Adrenal gland (tissue), 12 donors: ENCODE data around the gene SV2C. TPM values are rescaled to one million over a fixed set of nuclear protein-coding genes. Genes with fewer than 3 reads are reported as not detected.
A peak's percentile ranks its signal among the peaks of the same experiment; 100 is the strongest.

Experiments used
- DNase-seq, 7 donors: peaks; one replicate each; pipeline ENCODE4 v3.0.0-alpha.2; 2019 to 2020
- H3K27ac ChIP-seq, 5 donors: fragments of 200-600 bp; sonication (generic) in 4 of 5; 1 replicate in 3 of 5; 2 replicates in 2 of 5; pipeline versions ENCODE4 v1.5.1 to v1.8.0; 2016 to 2020; ENCODE audit warnings: mild to moderate bottlenecking in 1 of 5
- H3K27me3 ChIP-seq: fragments of 200-600 bp; 2 replicates; pipeline ENCODE4 v1.8.0; 2021
- H3K36me3 ChIP-seq, 2 donors: fragments of 200-600 bp; replicated peaks in 1 of 2; 1 replicate in 1 of 2; 2 replicates in 1 of 2; pipeline versions ENCODE4 v1.5.1 to v1.8.0; 2018 to 2022
- H3K4me1 ChIP-seq, 2 donors: fragments of 200-600 bp; replicated peaks in 1 of 2; 1 replicate in 1 of 2; 2 replicates in 1 of 2; pipeline versions ENCODE4 v1.5.1 to v1.8.0; 2018 to 2021
- H3K4me3 ChIP-seq, 4 donors: fragments of 200-600 bp; sonication (generic) in 3 of 4; one replicate each; pipeline ENCODE4 v1.5.1; 2016 to 2018
- H3K9me3 ChIP-seq, 3 donors: fragments of 200-600 bp; sonication (generic) in 1 of 3; replicated peaks in 1 of 3; 1 replicate in 2 of 3; 2 replicates in 1 of 3; pipeline versions ENCODE4 v1.5.1 to v1.8.0; 2016 to 2021
- POLR2A ChIP-seq, 2 donors: fragments of 450-650 bp; IDR thresholded peaks; one replicate each; pipeline ENCODE4 v1.6.1; 2017; ENCODE audit warnings: antibody characterized with exemption in 2 of 2, mild to moderate bottlenecking in 2 of 2, moderate library complexity in 1 of 2
- WGBS, 4 donors: extraction: QIAGEN DNeasy Blood & Tissue Kit in 2 of 4; methylation state at CpG; one replicate each; pipeline versions ENCODE4 v1.1.5 to v1.1.7; 2013 to 2017; 5-methylcytosine and 5-hydroxymethylcytosine counted together
- intact Hi-C, 2 donors: fragments of 100-400 bp; cut with DNase I; formaldehyde crosslinking; loops; one replicate each; pipeline versions ENCODE4 v1.14.1 to v1.15.0; 2022 to 2023
- polyA plus RNA-seq, 3 donors: library from polyadenylated mRNA; stranded (reverse); fragments of 200-250 nt in 2 of 3; fragments of 350-450 nt in 1 of 3; fragmentation: Illumina TruSeq in 1 of 3; extraction: RNeasy Lipid Tissue Mini Kit (QIAGEN cat#74804) in 1 of 3; gene quantifications; one replicate each; pipeline ENCODE4 v1.2.3, GENCODE V29; 2013 to 2014
- total RNA-seq, 9 donors: library from RNA; depleted of rRNA in 4 of 9; stranded (reverse); fragments of >200 nt in 4 of 9; fragments of 120-200 nt in 1 of 9; fragmentation: NEBNext Ultra II Directional in 1 of 9; extraction: Animal tissue kit (Norgen Biotek cat#: 25700) in 1 of 9; gene quantifications; one replicate each; pipeline versions ENCODE4 v1.1.0 to v1.2.4, GENCODE V29; 2013 to 2023
- TF ChIP-seq, protein P1 (sequence below), 6 experiments: fragments of 450-650 bp in 4 of 6; fragments of 200-600 bp in 2 of 6; sonication (generic) in 1 of 6; IDR thresholded peaks; 1 replicate in 5 of 6; 2 replicates in 1 of 6; pipeline versions ENCODE4 v1.5.1 to v1.8.0; 2016 to 2021; ENCODE audit warnings: antibody characterized with exemption in 6 of 6, mild to moderate bottlenecking in 2 of 6, moderate library complexity in 1 of 6
- donor health status: healthy with polysubstance abuse.
- donor health status: Bipolar disorder and iron deficiency.
- donor health status: DM: yes; HTN: yes; CAD: no.
- donor health status: DM: no; HTN: no; CAD: no.
- donor health status: DM: no; HTN: no; CAD: no.
- donor health status: DM: yes; HTN: yes; CAD: no.

Gene SV2C
- total and polyA plus RNA-seq, 12 donors: under 0.01 to 0.96 (median 0.19) TPM; not detected in 1

DNA sequence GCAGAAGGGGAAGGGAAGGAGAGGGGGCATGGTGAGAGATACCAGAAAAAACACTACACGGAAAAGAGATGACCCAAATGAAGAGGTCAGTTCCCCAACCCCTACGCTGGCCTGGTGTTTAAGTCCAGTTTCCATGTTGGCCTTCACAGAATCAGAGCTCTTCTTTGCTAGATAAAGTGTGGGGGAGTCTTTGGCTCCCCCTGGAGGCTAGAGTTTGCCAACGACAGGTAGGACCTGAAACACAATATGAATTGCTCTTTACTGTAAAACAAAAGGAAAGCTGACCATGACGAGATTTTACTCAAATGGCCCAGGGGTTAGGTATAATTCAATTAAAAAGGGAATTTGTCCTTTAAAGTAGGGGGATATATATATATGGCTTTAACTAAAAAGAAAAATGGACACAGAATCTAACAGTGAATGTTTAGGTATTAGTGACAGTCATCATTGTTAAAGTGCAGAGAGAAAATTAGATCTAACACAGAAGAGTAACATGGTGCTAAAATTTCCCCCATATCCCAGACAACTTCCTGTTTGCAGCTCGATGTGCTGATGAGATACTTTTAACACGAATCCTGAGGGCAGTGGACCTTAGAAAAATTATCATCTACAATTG is 92.0 kb downstream of the SV2C start:
- Histone ChIP-seq H3K36me3 (no peaks in the 10 kb centered on the region), H3K27me3 (no peaks in the 10 kb centered on the region), H3K27ac (no peak overlapping the region), H3K9me3 (no peaks in the 10 kb centered on the region), H3K4me3 (no peak overlapping the region), H3K4me1 (peaks cover 0 to 5% of the 10 kb centered on the region in 2 donors)
- intact Hi-C loops: no loop called here
- WGBS, 4 donors: 16 to 29% (median 22%) methylated on average over 6 of the region's 6 CpGs
- peak; percentile 47 to 89 (median 66) for DNase-seq
- no peak for TF ChIP-seq POLR2A (IDR thresholded peaks at IDR 0.05)
- TF ChIP-seq, protein P1, sequence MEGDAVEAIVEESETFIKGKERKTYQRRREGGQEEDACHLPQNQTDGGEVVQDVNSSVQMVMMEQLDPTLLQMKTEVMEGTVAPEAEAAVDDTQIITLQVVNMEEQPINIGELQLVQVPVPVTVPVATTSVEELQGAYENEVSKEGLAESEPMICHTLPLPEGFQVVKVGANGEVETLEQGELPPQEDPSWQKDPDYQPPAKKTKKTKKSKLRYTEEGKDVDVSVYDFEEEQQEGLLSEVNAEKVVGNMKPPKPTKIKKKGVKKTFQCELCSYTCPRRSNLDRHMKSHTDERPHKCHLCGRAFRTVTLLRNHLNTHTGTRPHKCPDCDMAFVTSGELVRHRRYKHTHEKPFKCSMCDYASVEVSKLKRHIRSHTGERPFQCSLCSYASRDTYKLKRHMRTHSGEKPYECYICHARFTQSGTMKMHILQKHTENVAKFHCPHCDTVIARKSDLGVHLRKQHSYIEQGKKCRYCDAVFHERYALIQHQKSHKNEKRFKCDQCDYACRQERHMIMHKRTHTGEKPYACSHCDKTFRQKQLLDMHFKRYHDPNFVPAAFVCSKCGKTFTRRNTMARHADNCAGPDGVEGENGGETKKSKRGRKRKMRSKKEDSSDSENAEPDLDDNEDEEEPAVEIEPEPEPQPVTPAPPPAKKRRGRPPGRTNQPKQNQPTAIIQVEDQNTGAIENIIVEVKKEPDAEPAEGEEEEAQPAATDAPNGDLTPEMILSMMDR (IDR thresholded peaks at IDR 0.05): peak; percentile 57 to 75 (median 64)

- H3K4me1 ChIP-seq: peaks cover 0 to 5% of the 10 kb centered on the region in 2 donors
- TF ChIP-seq, protein P1 (IDR thresholded peaks at IDR 0.05): no peak
- no peak for TF ChIP-seq POLR2A (IDR thresholded peaks at IDR 0.05)
- intact Hi-C loops: no loop called here
- no peaks in the 10 kb centered on the region for H3K27me3 ChIP-seq
- H3K9me3 ChIP-seq: no peaks in the 10 kb centered on the region
- WGBS, 4 donors: 42 to 66% (median 60%) methylated on average over 6 to 7 of the region's 7 CpGs
- H3K27ac ChIP-seq: no peak overlapping the region
- no peak overlapping the region for H3K4me3 ChIP-seq
- DNase-seq: peak in 1 of 7 donors; percentile 51
- H3K36me3 ChIP-seq: no peaks in the 10 kb centered on the region
Measured at GRCh38 chr5:76175821-76176403, 92.7 kb downstream of the SV2C start.

- intact Hi-C loops: no loop called here
- TF ChIP-seq POLR2A (IDR thresholded peaks at IDR 0.05): no peak
- TF ChIP-seq, protein P1 (IDR thresholded peaks at IDR 0.05): no peak
- peaks cover 0 to 11% of the 10 kb centered on the region in 2 donors for H3K4me1 ChIP-seq
- no peaks in the 10 kb centered on the region for H3K36me3 ChIP-seq
- H3K9me3 ChIP-seq: no peaks in the 10 kb centered on the region
- H3K27me3 ChIP-seq: no peaks in the 10 kb centered on the region
- no peak overlapping the region for H3K4me3 ChIP-seq
- H3K27ac ChIP-seq: no peak overlapping the region
- no peak for DNase-seq
Measured at GRCh38 chr5:76177978-76178377, 94.8 kb downstream of the SV2C start.

DNA sequence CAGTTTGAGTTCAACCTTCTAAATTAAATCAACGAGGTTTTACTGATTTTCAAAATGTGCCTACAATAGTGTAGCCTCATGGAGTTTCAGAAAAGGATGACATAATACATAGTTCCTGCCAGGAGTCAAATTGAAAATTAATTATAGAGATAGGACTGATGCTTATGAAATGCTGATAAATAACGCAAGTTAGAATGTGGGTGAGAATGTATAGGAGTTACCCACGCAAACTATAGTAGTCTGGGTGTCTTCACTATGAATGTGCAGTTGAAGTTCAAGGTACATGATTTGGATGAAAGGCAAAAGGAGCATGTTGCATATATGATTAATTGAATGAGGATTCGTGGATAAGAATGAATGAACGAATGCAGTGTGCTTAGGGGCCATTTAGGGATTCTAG is 95.7 kb downstream of the SV2C start:
- DNase-seq: no peak

More for the DNA sequence above, 95.7 kb downstream of the SV2C start:
- no peak overlapping the region for H3K27ac ChIP-seq
- H3K4me1 ChIP-seq: peaks cover 0 to 11% of the 10 kb centered on the region in 2 donors
- H3K4me3 ChIP-seq: no peak overlapping the region
- H3K27me3 ChIP-seq: no peaks in the 10 kb centered on the region
- intact Hi-C loops: no loop called here
- H3K9me3 ChIP-seq: no peaks in the 10 kb centered on the region
- H3K36me3 ChIP-seq: no peaks in the 10 kb centered on the region
- WGBS, 4 donors: 62 to 87% (median 71%) methylated on average over 5 of the region's 5 CpGs
- no peak for TF ChIP-seq POLR2A (IDR thresholded peaks at IDR 0.05)
- TF ChIP-seq, protein P1 (IDR thresholded peaks at IDR 0.05): no peak
